HEK293 (cell line): ENCODE data around the gene MFSD1.
A peak's percentile ranks its signal among the peaks of the same experiment; 100 is the strongest.

Source experiments
- CTCF ChIA-PET: fragments of 350-600 bp; formaldehyde crosslinking; extraction: SDS; loops from one replicate; lab custom pipeline; 2021; ENCODE audit warnings: antibody characterized with exemption; lab: Yijun Ruan, JAX
- POLR2A ChIA-PET: fragments of 300-600 bp; formaldehyde crosslinking; extraction: SDS; loops from one replicate; lab custom pipeline; 2020; ENCODE audit warnings: antibody characterized with exemption, inconsistent platforms; lab: Yijun Ruan, JAX
- H3K27ac ChIP-seq: fragments of 200-500 bp; sonication (Bioruptor generic); 2 replicates; pipeline ENCODE4 v1.5.1; 2014; ENCODE audit warnings: low read depth, low read length, control low read depth, inconsistent platforms; ENCODE audit errors: extremely low read depth
- H3K36me3 ChIP-seq, 2 experiments: fragments of 200-500 bp in 1 of 2; sonication (Bioruptor generic) in 1 of 2; 1 replicate in 1 of 2; 2 replicates in 1 of 2; pipeline ENCODE4 v1.5.1; 2014 to 2017; ENCODE audit warnings: inconsistent platforms in 2 of 2, low read length in 2 of 2; ENCODE audit not compliant: control insufficient read depth in 2 of 2, insufficient read depth in 1 of 2
- H3K4me1 ChIP-seq: fragments of 200-500 bp; sonication (Bioruptor generic); 2 replicates; pipeline ENCODE4 v1.5.1; 2014; ENCODE audit warnings: mild to moderate bottlenecking, low read length, inconsistent platforms; ENCODE audit not compliant: control insufficient read depth, insufficient read depth
- H3K4me3 ChIP-seq: 2 replicates; pipeline ENCODE4 v1.5.1; 2011; ENCODE audit warnings: low read depth, mild to moderate bottlenecking, control low read depth, low read length, moderate library complexity
- H3K9me3 ChIP-seq: fragments of 200-500 bp; sonication (Bioruptor generic); 2 replicates; pipeline ENCODE4 v1.5.1; 2014; ENCODE audit warnings: low read depth, low read length, inconsistent platforms; ENCODE audit not compliant: control insufficient read depth, insufficient read depth
- GLIS1 ChIP-seq: fragments of 450-650 bp; formaldehyde crosslinking; IDR thresholded peaks from 2 replicates; pipeline ENCODE4 v1.5.1; 2016; ENCODE audit warnings: missing biosample characterization, missing genetic modification characterization
- IKZF3 ChIP-seq: fragments of 450-650 bp; IDR thresholded peaks from 2 replicates; pipeline ENCODE4 v1.5.0; 2018; ENCODE audit warnings: missing biosample characterization, mild to moderate bottlenecking, missing genetic modification characterization, moderate library complexity
- KLF7 ChIP-seq: fragments of 450-650 bp; formaldehyde crosslinking; IDR thresholded peaks from 2 replicates; pipeline ENCODE4 v1.5.1; 2016; ENCODE audit warnings: missing biosample characterization, missing genetic modification characterization, borderline replicate concordance
- OVOL3 ChIP-seq: fragments of 450-650 bp; formaldehyde crosslinking; IDR thresholded peaks from 2 replicates; pipeline ENCODE4 v1.5.1; 2016; ENCODE audit warnings: missing biosample characterization, missing genetic modification characterization
- PATZ1 ChIP-seq: fragments of 450-650 bp; formaldehyde crosslinking; IDR thresholded peaks from 2 replicates; pipeline ENCODE4 v1.5.1; 2016; ENCODE audit warnings: missing biosample characterization, missing genetic modification characterization
- PRDM1 ChIP-seq: fragments of 450-650 bp; formaldehyde crosslinking; IDR thresholded peaks from 2 replicates; pipeline ENCODE4; 2016; ENCODE audit warnings: missing biosample characterization, missing genetic modification characterization
- REPIN1 ChIP-seq: fragments of 450-650 bp; formaldehyde crosslinking; IDR thresholded peaks from 2 replicates; pipeline ENCODE4 v1.5.1; 2017; ENCODE audit warnings: missing biosample characterization, missing genetic modification characterization, low read depth
- SCRT1 ChIP-seq: fragments of 450-650 bp; formaldehyde crosslinking; IDR thresholded peaks from 2 replicates; pipeline ENCODE4 v1.5.1; 2016; ENCODE audit warnings: missing biosample characterization, missing genetic modification characterization, borderline replicate concordance
- SP2 ChIP-seq: fragments of 450-650 bp; formaldehyde crosslinking; IDR thresholded peaks from 2 replicates; pipeline ENCODE4 v1.5.1; 2016; ENCODE audit warnings: missing biosample characterization, missing genetic modification characterization
- SP3 ChIP-seq: fragments of 450-650 bp; formaldehyde crosslinking; IDR thresholded peaks from 2 replicates; pipeline ENCODE4 v1.5.1; 2016; ENCODE audit warnings: missing biosample characterization, missing genetic modification characterization
- SP7 ChIP-seq: fragments of 450-650 bp; formaldehyde crosslinking; IDR thresholded peaks from 2 replicates; pipeline ENCODE4 v1.5.1; 2016; ENCODE audit warnings: missing biosample characterization, missing genetic modification characterization
- WT1 ChIP-seq: fragments of 450-650 bp; formaldehyde crosslinking; IDR thresholded peaks from 2 replicates; pipeline ENCODE4 v1.5.1; 2016; ENCODE audit warnings: missing biosample characterization, missing genetic modification characterization
- ZBTB49 ChIP-seq: fragments of 450-650 bp; formaldehyde crosslinking; IDR thresholded peaks from 2 replicates; pipeline ENCODE4 v1.5.1; 2016; ENCODE audit warnings: missing biosample characterization, missing genetic modification characterization, low read depth
- ZNF155 ChIP-seq: fragments of 450-650 bp; formaldehyde crosslinking; IDR thresholded peaks from 2 replicates; pipeline ENCODE4 v1.5.1; 2016; ENCODE audit warnings: missing biosample characterization, missing genetic modification characterization
- ZNF16 ChIP-seq: fragments of 450-650 bp; formaldehyde crosslinking; IDR thresholded peaks from 2 replicates; pipeline ENCODE4 v1.5.1; 2016; ENCODE audit warnings: low read depth, missing biosample characterization, missing genetic modification characterization
- ZNF26 ChIP-seq: fragments of 450-650 bp; formaldehyde crosslinking; IDR thresholded peaks from 2 replicates; pipeline ENCODE4 v1.5.1; 2016; ENCODE audit warnings: missing biosample characterization, missing genetic modification characterization
- ZNF324 ChIP-seq: fragments of 450-650 bp; formaldehyde crosslinking; IDR thresholded peaks from 2 replicates; pipeline ENCODE4 v1.5.1; 2016; ENCODE audit warnings: missing biosample characterization, missing genetic modification characterization
- ZNF335 ChIP-seq: fragments of 450-650 bp; formaldehyde crosslinking; conservative IDR thresholded peaks from 2 replicates; pipeline ENCODE4 v1.5.1; 2016; ENCODE audit warnings: missing biosample characterization, missing genetic modification characterization
- ZNF366 ChIP-seq: fragments of 450-650 bp; formaldehyde crosslinking; conservative IDR thresholded peaks from 2 replicates; pipeline ENCODE4 v1.5.1; 2016; ENCODE audit warnings: missing biosample characterization, missing genetic modification characterization
- ZNF473 ChIP-seq: fragments of 450-650 bp; formaldehyde crosslinking; IDR thresholded peaks from 2 replicates; pipeline ENCODE4 v1.5.1; 2017; ENCODE audit warnings: missing biosample characterization, missing genetic modification characterization
- ZNF610 ChIP-seq: fragments of 450-650 bp; formaldehyde crosslinking; IDR thresholded peaks from 2 replicates; pipeline ENCODE4 v1.5.1; 2016; ENCODE audit warnings: missing biosample characterization, missing genetic modification characterization, borderline replicate concordance
- ZNF624 ChIP-seq: fragments of 450-650 bp; formaldehyde crosslinking; IDR thresholded peaks from 2 replicates; pipeline ENCODE4 v1.5.1; 2017; ENCODE audit warnings: missing biosample characterization, missing genetic modification characterization
- ZNF629 ChIP-seq: fragments of 450-650 bp; formaldehyde crosslinking; IDR thresholded peaks from 2 replicates; pipeline ENCODE4 v1.5.1; 2017; ENCODE audit warnings: missing biosample characterization, missing genetic modification characterization
- ZSCAN30 ChIP-seq: fragments of 450-650 bp; IDR thresholded peaks from 2 replicates; pipeline ENCODE4 v1.5.1; 2018; ENCODE audit warnings: missing biosample characterization, mild to moderate bottlenecking, missing genetic modification characterization, moderate library complexity
- TF ChIP-seq, protein P1 (sequence below): fragments of 450-650 bp; formaldehyde crosslinking; IDR thresholded peaks from 2 replicates; pipeline ENCODE4 v1.5.1; 2016; ENCODE audit warnings: missing biosample characterization, missing genetic modification characterization
- TF ChIP-seq, protein P2 (sequence below): IDR thresholded peaks from 2 replicates; pipeline ENCODE4 v1.6.1; 2011; ENCODE audit warnings: mild to moderate bottlenecking, low read depth, low read length, borderline replicate concordance
- TF ChIP-seq, protein P3 (sequence below): fragments of 450-650 bp; formaldehyde crosslinking; IDR thresholded peaks from 2 replicates; pipeline ENCODE4 v1.5.1; 2016; ENCODE audit warnings: missing biosample characterization, missing genetic modification characterization

Gene MFSD1

DNA sequence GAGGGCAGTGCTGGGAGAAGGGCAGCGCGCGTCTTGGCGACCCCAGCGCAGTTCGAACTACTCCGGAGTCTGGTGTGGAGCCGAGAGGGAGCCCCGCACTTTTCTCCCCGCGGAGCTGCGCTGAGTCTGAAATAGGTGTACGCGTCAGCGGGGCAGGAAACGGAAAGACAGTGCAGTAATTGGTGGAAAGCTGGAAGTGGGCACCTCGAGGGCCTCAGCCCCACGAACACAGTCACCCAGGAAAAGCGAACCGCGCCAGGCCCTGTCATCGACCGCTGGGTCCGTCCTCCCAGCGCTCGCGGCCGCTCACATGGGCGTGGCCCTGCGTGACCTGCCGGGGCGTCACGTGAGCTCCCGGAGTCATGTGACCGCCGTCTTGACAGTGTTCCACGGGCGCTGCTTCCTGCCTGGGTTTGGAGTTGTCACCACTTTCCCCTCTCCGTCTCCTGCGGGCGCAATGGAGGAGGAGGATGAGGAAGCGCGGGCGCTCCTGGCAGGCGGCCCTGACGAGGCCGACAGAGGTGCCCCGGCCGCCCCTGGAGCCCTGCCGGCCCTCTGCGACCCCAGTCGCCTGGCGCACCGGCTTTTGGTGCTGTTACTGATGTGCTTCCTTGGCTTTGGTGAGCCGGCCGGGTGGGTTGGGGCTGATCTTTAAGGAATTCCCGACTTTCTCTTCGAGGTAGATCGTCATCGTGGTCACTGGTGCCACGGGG is at the start of gene MFSD1 (continued):
- TF ChIP-seq ZNF26 (tag by site-specific recombination) (no peak), ZNF366 (tag by site-specific recombination) (0 out of 2 replicates have a peak, but pooled peaks have one; percentile 24), SP7 (tag by site-specific recombination) (peak; percentile 74), ZNF629 (peak; percentile 51; the same call in 1 of the 2 replicates), SP2 (tag by site-specific recombination) (peak; percentile 40), IKZF3 (tag by site-specific recombination) (peak; percentile 63; the same call in 1 of the 2 replicates), PRDM1 (tag by site-specific recombination) (peak; percentile 57; the same call in 1 of the 2 replicates), ZNF324 (tag by site-specific recombination) (0 out of 2 replicates have a peak, but pooled peaks have one; percentile 63), ZNF335 (tag by site-specific recombination) (peak; percentile 64), KLF7 (peak; percentile 93)
- TF ChIP-seq, protein P1, sequence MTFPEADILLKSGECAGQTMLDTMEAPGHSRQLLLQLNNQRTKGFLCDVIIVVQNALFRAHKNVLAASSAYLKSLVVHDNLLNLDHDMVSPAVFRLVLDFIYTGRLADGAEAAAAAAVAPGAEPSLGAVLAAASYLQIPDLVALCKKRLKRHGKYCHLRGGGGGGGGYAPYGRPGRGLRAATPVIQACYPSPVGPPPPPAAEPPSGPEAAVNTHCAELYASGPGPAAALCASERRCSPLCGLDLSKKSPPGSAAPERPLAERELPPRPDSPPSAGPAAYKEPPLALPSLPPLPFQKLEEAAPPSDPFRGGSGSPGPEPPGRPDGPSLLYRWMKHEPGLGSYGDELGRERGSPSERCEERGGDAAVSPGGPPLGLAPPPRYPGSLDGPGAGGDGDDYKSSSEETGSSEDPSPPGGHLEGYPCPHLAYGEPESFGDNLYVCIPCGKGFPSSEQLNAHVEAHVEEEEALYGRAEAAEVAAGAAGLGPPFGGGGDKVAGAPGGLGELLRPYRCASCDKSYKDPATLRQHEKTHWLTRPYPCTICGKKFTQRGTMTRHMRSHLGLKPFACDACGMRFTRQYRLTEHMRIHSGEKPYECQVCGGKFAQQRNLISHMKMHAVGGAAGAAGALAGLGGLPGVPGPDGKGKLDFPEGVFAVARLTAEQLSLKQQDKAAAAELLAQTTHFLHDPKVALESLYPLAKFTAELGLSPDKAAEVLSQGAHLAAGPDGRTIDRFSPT (tag by site-specific recombination) = no peak
- TF ChIP-seq, protein P2, sequence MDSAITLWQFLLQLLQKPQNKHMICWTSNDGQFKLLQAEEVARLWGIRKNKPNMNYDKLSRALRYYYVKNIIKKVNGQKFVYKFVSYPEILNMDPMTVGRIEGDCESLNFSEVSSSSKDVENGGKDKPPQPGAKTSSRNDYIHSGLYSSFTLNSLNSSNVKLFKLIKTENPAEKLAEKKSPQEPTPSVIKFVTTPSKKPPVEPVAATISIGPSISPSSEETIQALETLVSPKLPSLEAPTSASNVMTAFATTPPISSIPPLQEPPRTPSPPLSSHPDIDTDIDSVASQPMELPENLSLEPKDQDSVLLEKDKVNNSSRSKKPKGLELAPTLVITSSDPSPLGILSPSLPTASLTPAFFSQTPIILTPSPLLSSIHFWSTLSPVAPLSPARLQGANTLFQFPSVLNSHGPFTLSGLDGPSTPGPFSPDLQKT = no peak

DNA sequence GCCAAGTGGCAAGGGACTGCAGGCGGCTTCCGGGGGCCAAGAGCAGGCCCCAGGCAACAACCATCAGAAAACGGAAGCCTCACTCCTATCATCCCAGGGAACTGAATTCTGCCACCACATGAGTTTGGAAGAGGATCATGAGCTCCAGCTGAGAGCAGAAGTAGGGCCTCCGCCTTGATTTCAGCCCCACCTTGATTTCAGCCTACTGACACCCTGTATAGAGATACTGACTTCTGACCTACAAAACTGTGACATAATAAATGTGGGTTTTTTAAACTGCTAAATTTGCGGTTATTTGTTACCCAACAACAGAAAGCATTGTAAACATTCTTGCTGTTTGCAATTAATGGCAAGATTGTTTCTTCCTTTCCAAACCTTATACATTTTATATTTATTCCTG is 48.0 kb upstream of the MFSD1 start:
- ChIA-PET POLR2A (no interaction called here), CTCF (no interaction called here)

More for the DNA sequence above, 48.0 kb upstream of the MFSD1 start:
- H3K4me1 ChIP-seq = no peaks in the 10 kb centered on the region
- no peak for TF ChIP-seq GLIS1 (tag by site-specific recombination)
- TF ChIP-seq WT1 (tag by site-specific recombination) = no peak
- TF ChIP-seq ZNF16 = no peak
- no peak for TF ChIP-seq SP3 (tag by site-specific recombination)
- TF ChIP-seq ZNF624 = no peak
- TF ChIP-seq OVOL3 (tag by site-specific recombination) = no peak
- no peak for TF ChIP-seq ZNF610
- no peak for TF ChIP-seq PATZ1 (tag by site-specific recombination)
- no peak for TF ChIP-seq REPIN1 (tag by site-specific recombination)
- TF ChIP-seq ZNF155 (tag by site-specific recombination) = no peak
- TF ChIP-seq ZSCAN30 (tag by site-specific recombination) = no peak
- TF ChIP-seq, protein P3, sequence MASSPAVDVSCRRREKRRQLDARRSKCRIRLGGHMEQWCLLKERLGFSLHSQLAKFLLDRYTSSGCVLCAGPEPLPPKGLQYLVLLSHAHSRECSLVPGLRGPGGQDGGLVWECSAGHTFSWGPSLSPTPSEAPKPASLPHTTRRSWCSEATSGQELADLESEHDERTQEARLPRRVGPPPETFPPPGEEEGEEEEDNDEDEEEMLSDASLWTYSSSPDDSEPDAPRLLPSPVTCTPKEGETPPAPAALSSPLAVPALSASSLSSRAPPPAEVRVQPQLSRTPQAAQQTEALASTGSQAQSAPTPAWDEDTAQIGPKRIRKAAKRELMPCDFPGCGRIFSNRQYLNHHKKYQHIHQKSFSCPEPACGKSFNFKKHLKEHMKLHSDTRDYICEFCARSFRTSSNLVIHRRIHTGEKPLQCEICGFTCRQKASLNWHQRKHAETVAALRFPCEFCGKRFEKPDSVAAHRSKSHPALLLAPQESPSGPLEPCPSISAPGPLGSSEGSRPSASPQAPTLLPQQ (tag by site-specific recombination) = no peak
- TF ChIP-seq ZNF629 = no peak
- no peak for TF ChIP-seq SCRT1 (tag by site-specific recombination)
- no peak for TF ChIP-seq ZBTB49 (tag by site-specific recombination)
- no peak for TF ChIP-seq ZNF473 (tag by site-specific recombination)
- no peaks in the 10 kb centered on the region for H3K36me3 ChIP-seq
- no peak overlapping the region for H3K4me3 ChIP-seq
- no peak overlapping the region for H3K27ac ChIP-seq
- H3K9me3 ChIP-seq = no peaks in the 10 kb centered on the region
